DLD1 (cell line): ENCODE results near the gene THSD4.

Experiments used
- in situ Hi-C: cut with HindIII; loops from 2 replicates; pipeline ENCODE4 v1.10.0; 2017; ENCODE audit warnings: low sequenced_read_pairs

THSD4 gene

DNA sequence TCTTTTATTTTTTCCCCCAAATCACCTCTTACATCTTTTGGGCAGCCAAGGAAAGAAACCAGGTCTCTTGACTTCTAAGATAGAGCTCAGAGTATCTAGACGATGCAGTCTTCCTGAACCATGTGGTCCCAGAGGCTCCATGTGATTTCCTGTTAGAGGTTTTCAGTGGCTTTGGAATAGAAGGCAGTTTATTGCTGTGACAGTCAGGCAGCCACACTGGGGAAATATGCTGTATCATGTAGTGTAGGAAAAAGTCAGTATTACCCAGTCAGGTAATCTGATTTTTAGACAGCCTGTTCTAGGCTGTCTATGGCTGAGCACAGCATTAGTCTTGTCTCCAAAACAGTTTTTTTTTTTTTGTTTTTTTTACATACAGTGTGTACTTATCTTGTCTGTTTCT, 294.3 kb downstream of the THSD4 start:
- in situ Hi-C loops = no loop called here

DNA sequence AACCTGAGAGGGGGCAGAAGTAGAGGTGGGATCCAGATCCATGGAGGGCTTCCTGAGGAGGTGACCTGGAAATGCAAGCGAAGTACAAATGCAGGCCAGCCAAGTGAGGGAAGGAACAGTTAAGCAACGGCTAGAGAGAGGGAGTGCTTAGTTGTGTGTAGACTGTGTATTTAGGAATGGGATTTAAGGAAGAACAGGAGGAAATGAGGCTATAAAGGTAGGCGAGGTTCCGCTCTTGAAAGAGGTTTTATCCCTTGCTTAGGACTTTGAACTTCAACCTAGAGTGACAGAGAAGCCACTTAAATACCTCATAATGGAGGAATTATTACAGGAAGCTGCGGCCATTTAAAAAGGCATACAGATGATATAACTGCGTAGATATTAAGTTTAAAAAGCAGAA, 295.1 kb downstream of the THSD4 start:
- in situ Hi-C loops = no loop called here

DNA sequence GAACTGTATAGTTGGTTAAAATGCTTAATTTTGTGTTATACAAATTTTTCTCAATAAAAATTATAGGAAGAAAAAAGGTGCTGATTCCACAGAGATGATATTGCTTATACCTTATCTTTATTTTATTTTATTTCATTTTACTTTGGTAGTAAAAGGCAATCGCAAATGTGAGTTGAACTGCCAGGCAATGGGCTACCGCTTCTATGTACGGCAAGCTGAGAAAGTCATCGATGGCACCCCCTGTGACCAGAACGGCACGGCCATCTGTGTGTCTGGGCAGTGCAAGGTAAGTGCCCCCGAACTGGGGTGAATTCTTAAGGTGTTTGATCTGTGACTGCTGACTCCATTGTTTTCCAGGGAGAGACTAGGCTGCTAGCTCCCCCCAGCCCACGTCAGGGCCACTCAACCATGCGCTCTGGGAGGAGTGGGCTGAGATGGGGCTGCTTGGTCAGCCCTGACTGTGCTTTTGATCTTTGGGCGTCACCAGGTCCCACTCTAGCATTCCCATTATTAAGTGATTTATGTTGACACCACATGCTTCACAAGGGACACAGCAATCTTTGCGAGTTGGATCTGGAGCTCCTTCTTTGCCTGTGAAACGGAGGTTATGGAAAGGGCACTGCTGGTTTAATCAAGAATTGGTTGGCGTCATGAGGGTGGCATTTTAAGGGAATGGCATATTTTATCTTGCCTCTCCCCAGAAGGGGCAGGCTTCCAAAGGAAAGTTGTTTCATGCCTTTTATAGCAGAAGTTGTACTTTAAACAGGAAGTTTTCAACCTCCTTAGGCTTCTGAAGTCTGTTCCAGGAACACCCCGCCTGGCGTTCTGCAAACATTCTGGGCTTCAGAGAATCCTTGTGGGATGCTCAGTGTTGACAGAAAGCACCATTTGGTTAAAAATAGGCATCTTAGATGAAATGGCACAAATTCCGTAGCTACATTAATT, 296.5 kb downstream of the THSD4 start:
- in situ Hi-C loops = no loop called here

DNA sequence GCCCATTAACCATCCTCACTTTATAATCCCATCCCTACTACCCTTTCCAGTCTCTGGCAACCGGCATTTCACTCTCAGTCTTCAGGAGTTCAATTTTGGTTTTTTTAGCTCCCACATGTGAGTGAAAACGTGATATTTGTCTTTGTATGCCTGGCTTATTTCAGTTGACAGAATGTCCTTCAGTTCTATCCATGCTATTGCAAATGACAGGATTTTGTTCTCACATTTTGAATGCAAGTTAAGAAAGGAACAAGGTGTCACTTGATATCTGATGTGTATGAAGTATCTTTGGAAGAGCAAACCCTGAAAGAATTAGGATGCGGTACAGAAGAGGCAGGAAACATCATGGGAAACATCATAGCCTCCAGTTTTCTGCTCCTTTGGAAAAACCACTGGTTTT, 298.1 kb downstream of the THSD4 start:
- in situ Hi-C loops = no loop called here

DNA sequence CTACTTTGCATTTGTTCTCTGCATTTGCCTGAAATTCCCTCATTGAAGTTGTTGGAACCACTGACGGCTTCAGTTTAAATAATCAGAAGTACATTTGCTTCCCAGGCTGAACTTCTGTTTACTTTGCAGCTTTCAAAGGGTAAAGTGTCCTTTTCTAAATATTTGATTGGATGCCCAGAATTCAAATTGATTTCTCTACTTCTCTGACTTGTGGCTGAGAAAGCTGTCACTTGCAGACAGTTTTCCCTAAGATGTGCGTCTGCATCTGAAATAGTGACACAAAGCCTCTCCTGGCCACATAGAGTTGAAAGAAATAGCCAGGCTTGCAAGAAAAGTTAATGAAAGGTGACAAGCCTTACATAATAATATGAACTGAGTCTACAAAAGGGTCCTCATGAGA, 299.6 kb downstream of the THSD4 start:
- in situ Hi-C loops = no loop called here

DNA sequence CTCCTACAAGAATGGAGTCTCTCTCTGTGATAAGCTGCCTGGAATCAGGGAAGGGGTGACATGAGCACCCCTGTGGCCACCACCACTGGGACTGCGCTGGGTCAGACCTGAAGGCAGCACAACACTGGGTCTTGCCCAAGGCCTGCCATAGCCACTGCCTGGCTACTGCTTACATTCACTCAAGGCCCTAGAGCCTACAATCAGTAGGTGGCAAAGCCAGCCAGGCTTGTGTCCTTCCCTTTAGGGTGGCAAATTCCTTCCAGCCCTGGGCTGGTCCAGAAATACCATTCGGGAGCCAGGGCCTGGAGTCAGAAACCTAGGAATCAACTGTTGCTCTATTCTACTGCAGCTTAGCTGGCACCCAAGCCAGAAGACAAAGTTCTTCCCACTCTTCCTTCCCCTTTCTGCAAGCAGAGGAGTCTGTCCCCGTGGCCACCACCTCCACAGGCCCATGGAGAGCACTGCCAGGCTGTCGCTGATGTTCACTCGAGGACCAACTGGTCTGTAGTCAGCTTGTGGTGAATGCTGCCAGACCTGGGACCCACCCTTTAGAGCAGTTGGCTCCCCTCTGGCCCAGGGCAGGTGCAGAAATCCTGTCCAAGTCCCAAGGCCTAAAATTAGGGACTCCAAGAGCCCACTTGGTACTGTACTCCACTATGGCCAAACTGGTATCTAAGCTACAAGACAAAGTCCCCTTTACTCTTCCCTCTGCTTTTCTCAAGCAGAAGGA, 307.4 kb downstream of the THSD4 start:
- in situ Hi-C loops = no loop called here

DNA sequence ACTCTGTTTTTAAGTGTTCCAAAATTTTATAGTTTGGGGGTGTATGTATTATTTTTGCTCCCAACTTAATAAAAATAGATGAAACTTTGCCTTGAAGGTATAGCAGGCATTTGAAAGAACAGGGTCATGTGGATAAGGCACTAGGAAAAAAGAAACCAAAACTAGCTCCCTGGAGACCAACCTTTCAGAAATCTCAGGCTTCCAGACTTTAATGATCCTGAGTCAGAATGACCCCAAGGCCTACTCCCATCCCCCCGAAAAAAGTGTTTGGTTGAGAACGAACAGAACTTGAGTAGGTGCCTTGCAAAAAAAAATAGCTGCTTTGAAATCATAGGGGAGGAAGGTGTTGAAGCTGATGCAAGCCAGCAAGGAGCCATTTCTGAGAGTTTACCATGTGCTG, 309.5 kb downstream of the THSD4 start:
- in situ Hi-C loops = no loop called here

DNA sequence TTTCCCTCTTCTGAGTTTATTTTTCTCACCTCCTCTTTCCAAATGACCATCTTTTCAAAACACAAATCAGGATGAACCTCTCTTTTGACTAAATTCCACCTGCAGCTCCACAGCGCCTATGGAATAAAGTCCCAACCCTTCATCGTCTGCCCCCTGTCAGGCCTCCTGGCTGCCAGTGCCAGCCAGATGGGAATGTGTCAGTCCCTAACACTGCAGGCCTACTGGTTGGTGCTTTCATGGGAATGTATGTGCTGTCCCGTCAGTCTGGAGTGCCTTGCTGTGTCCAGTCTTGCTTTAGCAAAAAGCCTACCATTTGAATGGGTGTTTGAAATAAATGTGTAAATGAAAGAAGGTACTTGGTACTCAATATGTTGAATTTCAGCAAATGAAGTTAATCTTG, 310.1 kb downstream of the THSD4 start:
- in situ Hi-C loops = no loop called here

DNA sequence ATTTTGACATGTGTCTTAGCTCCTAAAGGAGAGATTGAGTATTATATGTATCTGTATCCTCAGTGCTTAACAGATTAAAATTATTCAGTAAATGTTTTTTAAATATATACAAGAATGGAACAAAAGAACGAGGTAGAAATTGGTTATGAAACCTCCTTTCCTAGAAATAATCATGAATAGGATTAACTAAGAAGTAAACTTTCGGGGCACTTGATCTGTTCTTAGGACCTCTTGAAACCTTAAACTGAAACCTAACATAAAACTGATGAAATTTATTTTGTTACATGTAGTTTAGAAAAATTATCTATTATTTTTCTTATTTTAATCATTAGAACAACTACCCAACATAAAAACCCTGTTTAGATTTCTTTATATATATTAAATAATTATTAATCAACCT, 311.5 kb downstream of the THSD4 start:
- in situ Hi-C loops = no loop called here

DNA sequence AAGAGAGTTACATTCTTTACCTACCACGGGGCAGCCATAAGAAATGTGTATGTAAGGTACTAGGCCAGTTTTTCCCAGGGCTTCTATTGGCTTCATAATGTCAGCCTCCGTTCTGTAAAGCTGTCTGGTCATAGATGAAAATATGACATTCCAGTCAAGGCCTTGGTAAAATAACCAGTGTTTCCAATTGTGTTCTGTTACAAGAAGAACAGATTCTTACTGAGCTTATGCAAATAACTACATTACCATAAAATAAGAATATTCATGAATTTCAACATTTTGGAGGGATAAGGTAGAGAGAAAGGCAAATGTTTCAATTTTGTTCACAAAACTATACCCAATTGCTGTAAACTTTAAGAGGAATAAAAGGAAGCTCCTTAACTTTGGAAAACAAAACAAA, 315.5 kb downstream of the THSD4 start:
- in situ Hi-C loops = loop anchor here (10.0 kb wide), 1 partner anchor 326 kb away; no protein-coding TSS in a partner anchor

DNA sequence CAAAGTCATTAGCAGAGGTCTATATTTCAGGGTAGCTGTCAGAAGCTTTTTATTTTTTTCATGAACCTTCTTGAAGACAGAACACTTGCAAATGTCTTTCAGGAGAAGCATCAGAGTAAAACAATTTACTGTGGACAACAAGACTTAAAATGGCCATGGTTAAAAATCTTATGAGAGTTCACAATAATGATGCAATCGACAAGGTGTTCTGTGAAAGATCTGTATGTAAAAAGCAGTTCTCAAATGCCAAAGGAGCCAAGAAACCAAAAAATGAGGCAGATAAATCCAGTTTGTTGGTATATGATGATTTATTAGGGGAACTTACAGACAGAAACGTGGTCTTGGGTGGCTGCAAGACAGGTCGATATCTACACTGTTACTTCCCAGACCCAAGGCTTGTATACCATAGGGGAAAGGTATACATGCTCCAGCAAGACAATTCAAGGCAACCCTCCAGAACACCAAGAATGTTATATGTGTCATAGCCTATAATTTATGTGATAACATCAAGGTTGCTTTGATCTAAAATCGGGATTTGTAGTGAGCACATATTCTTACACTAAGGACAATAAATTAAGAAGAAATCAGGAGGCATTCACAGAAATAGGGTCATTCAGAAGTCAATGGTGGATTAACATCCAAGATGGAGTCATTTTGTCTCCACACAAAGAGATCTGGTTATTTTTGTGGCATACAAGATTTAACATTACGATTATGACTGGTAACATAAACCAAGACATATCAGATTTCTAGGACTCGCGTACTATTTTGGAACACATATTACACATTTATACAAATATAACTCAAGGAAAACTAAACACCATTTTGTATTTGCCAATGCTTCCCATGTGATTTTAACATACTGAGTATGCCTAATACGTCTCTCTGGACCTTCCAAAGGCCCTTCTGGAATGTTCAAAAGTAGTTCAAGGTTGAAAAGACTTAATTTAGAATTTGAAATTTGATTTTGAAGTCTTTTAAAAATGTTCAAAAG, 316.4 kb downstream of the THSD4 start:
- in situ Hi-C loops = loop anchor here (10.0 kb wide), 1 partner anchor 327 kb away; no protein-coding TSS in a partner anchor

DNA sequence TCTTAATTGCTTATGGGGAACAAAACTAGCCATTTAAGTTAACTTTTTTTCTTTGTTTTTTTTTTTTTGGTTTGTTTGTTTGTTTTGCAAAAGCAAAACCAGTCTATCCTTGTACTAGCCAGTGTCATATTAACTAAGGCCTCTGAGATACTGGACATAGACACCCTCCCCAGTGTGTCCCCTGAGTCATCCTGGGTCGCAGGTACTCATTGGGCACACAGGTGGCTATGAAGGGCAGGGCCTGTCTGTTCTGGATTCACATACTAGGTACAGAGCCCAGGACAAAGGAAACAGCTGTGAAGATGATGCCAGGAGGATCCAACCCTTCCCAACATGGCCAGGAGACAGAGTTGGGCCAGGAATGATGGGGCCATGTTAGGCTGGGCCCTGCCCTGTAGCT, 318.1 kb downstream of the THSD4 start:
- in situ Hi-C loops = loop anchor here (10.0 kb wide), 1 partner anchor 329 kb away; no protein-coding TSS in a partner anchor

DNA sequence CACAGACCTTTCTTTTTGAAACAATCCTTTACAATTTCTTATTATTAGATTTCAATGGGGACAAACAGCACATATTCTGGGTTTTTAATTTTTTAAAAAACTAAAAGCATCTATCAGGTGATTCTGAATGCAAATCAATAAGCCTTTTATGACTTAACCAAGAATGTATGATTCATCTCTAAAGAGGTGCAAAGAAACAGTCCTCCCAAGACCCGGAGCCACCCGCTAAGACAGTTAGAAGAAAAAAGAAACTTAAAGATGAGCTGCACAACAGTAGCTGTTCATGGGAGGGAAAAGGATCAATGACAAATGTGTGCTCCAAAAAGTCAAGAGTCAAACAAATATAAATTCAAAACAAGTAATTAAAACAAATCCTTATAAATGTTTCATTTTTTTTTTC, 319.5 kb downstream of the THSD4 start:
- in situ Hi-C loops = loop anchor here (10.0 kb wide), 1 partner anchor 330 kb away; no protein-coding TSS in a partner anchor

DNA sequence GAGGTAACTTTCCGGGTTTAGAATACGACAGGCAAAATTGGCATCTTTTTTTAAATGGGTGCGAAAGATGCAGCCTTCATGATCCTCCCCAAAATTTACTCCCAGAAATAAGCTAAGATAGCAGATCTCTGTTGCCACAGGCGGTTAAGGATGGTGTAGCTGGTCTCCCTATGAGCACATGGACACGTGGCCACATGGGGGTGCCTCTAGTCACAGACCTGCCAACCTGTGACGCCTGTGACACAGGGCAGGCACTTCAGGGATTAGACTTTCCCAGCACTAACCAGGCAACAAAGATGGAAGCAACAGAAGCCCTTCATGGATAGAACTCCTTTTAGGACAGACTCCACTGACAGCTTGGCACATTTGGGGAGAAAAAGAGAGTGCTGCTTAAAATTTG, 320.3 kb downstream of the THSD4 start:
- in situ Hi-C loops = loop anchor here (10.0 kb wide), 1 partner anchor 331 kb away; no protein-coding TSS in a partner anchor

DNA sequence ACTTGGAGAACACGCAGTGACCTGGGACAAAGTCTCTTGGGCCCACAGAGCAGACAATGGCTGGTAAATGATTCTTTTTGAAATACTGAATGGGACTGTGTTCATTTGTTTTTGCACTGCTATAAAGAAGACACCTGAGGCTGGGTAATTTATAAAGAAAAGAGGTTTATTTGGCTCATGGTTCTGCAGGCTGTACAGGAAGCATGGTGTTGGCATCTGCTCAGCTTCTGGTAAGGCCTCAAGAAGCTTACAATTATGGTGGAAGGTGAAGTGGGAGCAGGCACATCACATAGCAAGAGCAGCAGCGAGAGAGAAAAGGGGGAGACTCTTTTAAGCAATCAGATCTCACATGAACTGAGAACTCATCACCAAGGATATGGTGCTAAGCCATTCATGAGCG, 321.6 kb downstream of the THSD4 start:
- in situ Hi-C loops = loop anchor here (10.0 kb wide), 1 partner anchor 332 kb away; no protein-coding TSS in a partner anchor

DNA sequence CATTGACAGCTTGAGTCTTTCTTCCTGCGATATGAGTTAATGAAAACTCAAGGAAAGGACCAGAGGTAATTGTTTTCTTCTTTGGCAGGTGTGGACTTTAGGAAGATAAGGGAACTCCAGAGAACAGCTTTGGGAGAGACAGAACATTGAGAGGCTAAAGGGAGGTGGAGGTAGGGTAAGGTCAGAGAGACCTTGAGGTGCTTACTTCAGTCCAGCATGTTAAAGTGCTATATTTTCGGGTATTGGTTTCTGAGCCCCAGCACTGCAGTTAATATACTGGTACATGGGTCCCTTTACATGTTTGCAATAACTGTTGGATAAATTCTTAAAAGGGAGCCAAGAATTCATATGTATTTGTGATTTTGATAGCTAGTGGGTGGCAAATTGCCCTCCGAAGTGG, 322.1 kb downstream of the THSD4 start:
- in situ Hi-C loops = loop anchor here (10.0 kb wide), 1 partner anchor 333 kb away; no protein-coding TSS in a partner anchor

DNA sequence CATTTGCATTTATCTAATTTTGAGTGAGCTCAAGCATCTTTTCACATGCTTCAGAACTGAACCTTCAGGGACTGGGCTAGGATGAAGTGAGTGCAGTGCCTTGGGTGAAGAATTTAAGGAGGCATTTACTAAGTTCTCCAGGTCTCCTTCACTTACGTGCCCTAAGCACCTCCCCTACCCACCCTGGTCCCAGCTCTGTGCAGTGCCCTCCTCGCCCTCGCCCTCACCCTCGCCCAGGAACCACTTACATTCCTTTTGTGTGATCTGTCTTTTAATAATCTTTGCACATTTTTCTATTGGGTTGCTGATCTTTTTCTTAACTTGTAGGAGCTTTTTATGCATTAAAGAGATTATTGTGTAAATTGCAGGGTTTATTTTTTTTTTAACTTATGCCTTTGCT, 322.6 kb downstream of the THSD4 start:
- in situ Hi-C loops = loop anchor here (10.0 kb wide), 1 partner anchor 333 kb away; no protein-coding TSS in a partner anchor

DNA sequence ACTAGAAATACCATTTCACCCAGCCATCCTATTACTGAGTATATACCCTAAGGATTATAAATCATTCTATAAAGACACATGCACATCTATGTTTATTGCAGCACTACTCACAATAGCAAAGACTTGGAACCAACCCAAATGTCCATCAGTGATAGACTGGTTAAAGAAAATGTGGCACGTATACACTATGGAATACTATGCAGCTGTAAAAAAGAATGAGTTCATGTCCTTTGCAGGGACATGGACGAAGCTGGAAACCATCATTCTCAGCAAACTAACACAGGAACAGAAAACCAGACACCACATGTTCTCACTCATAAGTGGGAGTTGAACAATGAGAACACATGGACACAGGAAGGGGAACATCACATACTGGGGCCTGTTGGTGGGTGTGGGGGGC, 324.2 kb downstream of the THSD4 start:
- in situ Hi-C loops = loop anchor here (10.0 kb wide), 1 partner anchor 335 kb away; no protein-coding TSS in a partner anchor

DNA sequence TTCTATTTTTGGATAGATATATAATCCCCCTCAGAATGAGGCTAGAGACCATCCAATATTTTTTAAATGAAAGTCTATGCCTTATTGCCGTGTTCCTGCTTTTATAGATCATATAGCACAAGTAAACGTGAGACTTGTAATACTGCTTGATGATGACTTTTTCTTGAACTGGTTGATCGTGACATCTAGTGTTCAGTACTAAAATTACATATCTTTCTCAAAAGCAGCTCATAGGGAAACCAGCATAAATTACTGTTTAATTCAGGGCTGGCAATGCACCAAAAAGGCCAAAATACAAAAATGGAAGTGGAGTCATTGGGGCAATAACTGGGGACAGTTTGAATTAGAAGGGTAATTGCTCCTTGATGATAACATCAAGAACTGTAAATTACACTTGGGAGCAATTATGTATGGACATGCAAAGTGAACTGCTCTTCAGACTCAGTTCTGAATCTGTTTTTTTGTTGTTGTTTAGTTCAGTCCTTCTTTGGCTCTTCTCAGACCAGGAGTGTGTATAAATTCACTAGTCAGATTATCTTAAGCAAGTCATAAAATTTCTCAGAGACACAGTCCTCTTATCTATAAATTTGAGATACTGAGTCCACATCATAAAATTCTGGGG, 325.3 kb downstream of the THSD4 start:
- in situ Hi-C loops = no loop called here

DNA sequence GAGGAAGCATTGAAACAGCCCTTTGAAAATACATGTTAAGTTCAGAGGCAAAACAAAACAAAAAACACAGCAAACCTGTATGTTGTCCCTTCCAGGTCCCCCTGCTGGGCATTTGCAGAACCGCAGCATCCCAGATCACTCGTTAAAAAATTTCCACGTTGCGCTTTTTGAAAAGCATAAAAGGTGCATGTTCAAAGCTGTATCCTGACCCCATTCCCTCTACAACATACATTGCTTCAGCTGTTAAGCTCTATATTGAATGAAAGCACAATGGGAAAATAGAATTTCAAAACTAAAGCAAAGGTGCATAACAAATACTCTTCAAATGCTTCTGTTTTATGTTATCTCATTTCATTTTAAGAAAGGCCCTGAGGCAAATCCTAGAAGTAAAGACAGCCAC, 328.3 kb downstream of the THSD4 start:
- in situ Hi-C loops = no loop called here
